Measurements from ENCODE around the gene PRRT1B. TPM values are rescaled to one million over a fixed set of nuclear protein-coding genes. Genes with fewer than 3 reads are reported as not detected.

PRRT1B gene
- total RNA-seq, 2 experiments from 2014 or later = not detected

- no peak overlapping the region for H3K4me3 Mint-ChIP-seq
- CTCF ChIA-PET = no interaction called here
- H3K27ac Mint-ChIP-seq = no peak overlapping the region
- peaks cover 90% of the 10 kb centered on the region for H3K36me3 ChIP-seq (ENCODE audit: insufficient read depth, low read length)
- H3K9me3 Mint-ChIP-seq = no peaks in the 10 kb centered on the region
- TF ChIP-seq, protein P1, sequence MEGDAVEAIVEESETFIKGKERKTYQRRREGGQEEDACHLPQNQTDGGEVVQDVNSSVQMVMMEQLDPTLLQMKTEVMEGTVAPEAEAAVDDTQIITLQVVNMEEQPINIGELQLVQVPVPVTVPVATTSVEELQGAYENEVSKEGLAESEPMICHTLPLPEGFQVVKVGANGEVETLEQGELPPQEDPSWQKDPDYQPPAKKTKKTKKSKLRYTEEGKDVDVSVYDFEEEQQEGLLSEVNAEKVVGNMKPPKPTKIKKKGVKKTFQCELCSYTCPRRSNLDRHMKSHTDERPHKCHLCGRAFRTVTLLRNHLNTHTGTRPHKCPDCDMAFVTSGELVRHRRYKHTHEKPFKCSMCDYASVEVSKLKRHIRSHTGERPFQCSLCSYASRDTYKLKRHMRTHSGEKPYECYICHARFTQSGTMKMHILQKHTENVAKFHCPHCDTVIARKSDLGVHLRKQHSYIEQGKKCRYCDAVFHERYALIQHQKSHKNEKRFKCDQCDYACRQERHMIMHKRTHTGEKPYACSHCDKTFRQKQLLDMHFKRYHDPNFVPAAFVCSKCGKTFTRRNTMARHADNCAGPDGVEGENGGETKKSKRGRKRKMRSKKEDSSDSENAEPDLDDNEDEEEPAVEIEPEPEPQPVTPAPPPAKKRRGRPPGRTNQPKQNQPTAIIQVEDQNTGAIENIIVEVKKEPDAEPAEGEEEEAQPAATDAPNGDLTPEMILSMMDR (IDR thresholded peaks at IDR 0.05) = no peak
- no peak overlapping the region for H3K4me3 ChIP-seq (ENCODE audit: low read length)
- no peaks in the 10 kb centered on the region for H3K4me1 ChIP-seq (ENCODE audit: insufficient read depth, low read length)
- ATAC-seq (ENCODE audit: poor library complexity) = no peak
- H3K4me1 Mint-ChIP-seq (ENCODE audit: low read depth) = no peaks in the 10 kb centered on the region
- no peaks in the 10 kb centered on the region for H3K9me3 ChIP-seq (ENCODE audit: control insufficient read depth in 1 of 2, insufficient read depth in 1 of 2, low read length in 2 of 2)
- peaks cover 49% of the 10 kb centered on the region for H3K36me3 Mint-ChIP-seq (ENCODE audit: low read depth)
- DNase-seq = no peak
- no peaks in the 10 kb centered on the region for H3K27me3 Mint-ChIP-seq
- POLR2A ChIA-PET = interaction anchor here (1.1 kb wide), 1 partner anchor 15 kb away, joined by 5 read pairs; no protein-coding TSS in a partner anchor
- H3K27me3 ChIP-seq (ENCODE audit: control insufficient read depth in 1 of 2, insufficient read depth in 2 of 2, low read length in 2 of 2) = no peaks in the 10 kb centered on the region
- intact Hi-C loops (cut with DNase I, micrococcal nuclease) = no loop called here
- no peak overlapping the region for H3K27ac ChIP-seq (ENCODE audit: low read depth in 1 of 2, low read length in 2 of 2)
These were observed 29.2 kb upstream of the PRRT1B start for GRCh38 chr9:131516100-131516499.

DNA sequence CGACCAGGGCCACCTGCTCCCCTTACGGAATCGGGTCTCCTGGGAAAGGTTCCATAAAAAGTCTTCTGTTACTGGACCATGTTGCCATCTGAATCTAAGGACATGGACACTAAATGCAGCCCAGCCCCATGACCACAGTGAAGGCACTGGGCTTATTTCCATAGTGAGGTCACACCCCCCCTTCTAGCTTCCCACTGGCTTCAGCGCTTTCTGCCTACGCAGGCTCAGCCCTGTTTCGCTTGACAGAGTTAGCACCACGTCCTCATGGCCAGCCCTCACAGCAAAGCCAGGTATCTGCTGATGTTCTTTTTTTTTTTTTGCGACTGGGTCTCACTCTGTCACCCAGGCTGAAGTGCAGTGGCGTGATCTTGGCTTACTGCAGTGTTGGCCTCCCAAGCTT is 28.4 kb upstream of the PRRT1B start:
- CTCF ChIA-PET = no interaction called here
- H3K4me1 Mint-ChIP-seq (ENCODE audit: low read depth) = no peaks in the 10 kb centered on the region

DNA sequence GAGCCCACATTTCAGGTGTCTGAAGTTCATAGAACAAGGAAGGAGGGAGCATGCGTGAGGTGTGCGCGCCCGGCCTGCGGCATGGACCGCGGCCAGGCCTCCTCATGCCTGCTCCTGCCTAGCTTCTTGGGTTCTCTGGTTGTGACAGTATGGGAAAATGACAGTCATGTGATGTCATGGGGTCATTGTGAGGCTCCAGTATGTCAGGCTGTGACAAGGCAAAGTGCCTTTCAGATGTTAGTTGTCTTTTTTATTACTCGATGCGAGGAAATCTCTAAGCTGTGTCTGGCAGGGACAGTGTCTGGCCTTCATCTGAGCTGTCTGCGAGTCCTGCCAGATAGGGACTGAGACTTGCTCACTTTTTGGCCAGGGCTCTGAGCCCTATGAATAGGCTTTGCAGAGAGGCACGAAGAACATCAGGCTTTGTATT is 27.5 kb upstream of the PRRT1B start:
- TF ChIP-seq, protein P1 (IDR thresholded peaks at IDR 0.05) = no peak
- Mint-ChIP-seq H3K36me3 (ENCODE audit: low read depth) (peaks cover 47% of the 10 kb centered on the region), H3K9me3 (no peaks in the 10 kb centered on the region), H3K4me1 (ENCODE audit: low read depth) (no peaks in the 10 kb centered on the region), H3K4me3 (no peak overlapping the region), H3K27ac (no peak overlapping the region), H3K27me3 (no peaks in the 10 kb centered on the region)
- H3K27ac ChIP-seq (ENCODE audit: low read depth in 1 of 2, low read length in 2 of 2) = no peak overlapping the region
- H3K4me3 ChIP-seq (ENCODE audit: low read length) = no peak overlapping the region
- H3K27me3 ChIP-seq (ENCODE audit: control insufficient read depth in 1 of 2, insufficient read depth in 2 of 2, low read length in 2 of 2) = no peaks in the 10 kb centered on the region
- no peak for DNase-seq
- POLR2A ChIA-PET = no interaction called here
- peaks cover 92% of the 10 kb centered on the region for H3K36me3 ChIP-seq (ENCODE audit: insufficient read depth, low read length)
- intact Hi-C loops (cut with DNase I, micrococcal nuclease) = no loop called here
- CTCF ChIA-PET = no interaction called here
- no peaks in the 10 kb centered on the region for H3K4me1 ChIP-seq (ENCODE audit: insufficient read depth, low read length)
- H3K9me3 ChIP-seq (ENCODE audit: control insufficient read depth in 1 of 2, insufficient read depth in 1 of 2, low read length in 2 of 2) = no peaks in the 10 kb centered on the region
- no peak for ATAC-seq (ENCODE audit: poor library complexity)

More for the DNA sequence above, 28.4 kb upstream of the PRRT1B start:
- H3K4me3 Mint-ChIP-seq = no peak overlapping the region
- POLR2A ChIA-PET = interaction anchor here (1.1 kb wide), 1 partner anchor 16 kb away, joined by 5 read pairs; no protein-coding TSS in a partner anchor
- H3K27ac Mint-ChIP-seq = no peak overlapping the region
- H3K27ac ChIP-seq (ENCODE audit: low read depth in 1 of 2, low read length in 2 of 2) = no peak overlapping the region
- H3K36me3 ChIP-seq (ENCODE audit: insufficient read depth, low read length) = peaks cover 90% of the 10 kb centered on the region
- H3K27me3 Mint-ChIP-seq = no peaks in the 10 kb centered on the region
- DNase-seq (no peak), ATAC-seq (ENCODE audit: poor library complexity) (no peak)
- H3K4me3 ChIP-seq (ENCODE audit: low read length) = no peak overlapping the region
- H3K9me3 Mint-ChIP-seq = no peaks in the 10 kb centered on the region
- intact Hi-C loops (cut with DNase I, micrococcal nuclease) = no loop called here
- H3K4me1 ChIP-seq (ENCODE audit: insufficient read depth, low read length) = no peaks in the 10 kb centered on the region
- H3K9me3 ChIP-seq (ENCODE audit: control insufficient read depth in 1 of 2, insufficient read depth in 1 of 2, low read length in 2 of 2) = no peaks in the 10 kb centered on the region
- TF ChIP-seq, protein P1 (IDR thresholded peaks at IDR 0.05) = no peak
- peaks cover 49% of the 10 kb centered on the region for H3K36me3 Mint-ChIP-seq (ENCODE audit: low read depth)
- H3K27me3 ChIP-seq (ENCODE audit: control insufficient read depth in 1 of 2, insufficient read depth in 2 of 2, low read length in 2 of 2) = no peaks in the 10 kb centered on the region

Measured in CD4-positive, alpha-beta T cell (primary cell).